T-helper 2 cell treated with Interferon-gamma antibody and Interleukin-4, amounts not matched to agents 100 ng/mL and 5 ng/mL, for 36 hours (primary cell): ENCODE data around the gene AIF1. TPM values are rescaled to one million over a fixed set of nuclear protein-coding genes. Genes with fewer than 3 reads are reported as not detected.

Experiments used
- intact Hi-C: fragments of 100-400 bp; cut with micrococcal nuclease; formaldehyde crosslinking; loops from one replicate; pipeline ENCODE4 v1.15.1; 2023
- total RNA-seq: library from RNA; stranded (reverse); gene quantifications from 2 replicates; pipeline ENCODE4 v1.2.3, GENCODE V29; 2022

Gene AIF1
- total RNA-seq, 1 donor from 2014 or later, result 67.9 TPM

- intact Hi-C loops, result loop anchor here (1.0 to 2.0 kb wide), 7 partner anchors 32 to 242 kb away; partner anchors contain the start of genes BAG6, HSPA1B, NEU1 and NFKBIL1
Observed at GRCh38 chr6:31619805-31620585, 5.0 kb downstream of the AIF1 start.

- intact Hi-C loops, result loop anchor here (1.0 to 2.0 kb wide), 7 partner anchors 32 to 242 kb away; partner anchors contain the start of genes BAG6, HSPA1B, NEU1 and NFKBIL1
Observed at GRCh38 chr6:31620586-31621319, 5.7 kb downstream of the AIF1 start, which contains the start of gene PRRC2A. TSS of gene PRRC2A (plus strand) at chr6:31620715. CDS start at chr6:31622790, 2,075 bp downstream.

GRCh38 chr6:31621320-31621939 lies 6.4 kb downstream of the AIF1 start:
- intact Hi-C loops, result loop anchor here (2.0 kb wide), 1 partner anchor 205 kb away; the partner anchor contains the start of gene HSPA1B

GRCh38 chr6:31621991-31622390 lies 7.0 kb downstream of the AIF1 start:
- intact Hi-C loops, result loop anchor here (2.0 kb wide), 1 partner anchor 205 kb away; the partner anchor contains the start of gene HSPA1B

GRCh38 chr6:31622684-31623091 lies 7.7 kb downstream of the AIF1 start:
- intact Hi-C loops, result no loop called here

GRCh38 chr6:31624070-31624469 lies 9.0 kb downstream of the AIF1 start:
- intact Hi-C loops, result no loop called here

GRCh38 chr6:31626952-31627351 lies 11.9 kb downstream of the AIF1 start:
- intact Hi-C loops, result no loop called here

GRCh38 chr6:31627690-31628287 lies 12.8 kb downstream of the AIF1 start:
- intact Hi-C loops, result no loop called here

- intact Hi-C loops, result no loop called here
Observed at GRCh38 chr6:31629014-31629413, 14.0 kb downstream of the AIF1 start.

GRCh38 chr6:31630177-31630934 lies 15.3 kb downstream of the AIF1 start:
- intact Hi-C loops, result no loop called here

- intact Hi-C loops, result no loop called here
Observed at GRCh38 chr6:31631209-31631608, 16.2 kb downstream of the AIF1 start.

GRCh38 chr6:31631681-31632278 lies 16.7 kb downstream of the AIF1 start:
- intact Hi-C loops, result no loop called here

- intact Hi-C loops, result no loop called here
Observed at GRCh38 chr6:31632279-31632946, 17.4 kb downstream of the AIF1 start.

- intact Hi-C loops, result no loop called here
Observed at GRCh38 chr6:31633447-31633846, 18.4 kb downstream of the AIF1 start.

- intact Hi-C loops, result no loop called here
Observed at GRCh38 chr6:31634131-31634530, 19.1 kb downstream of the AIF1 start.

GRCh38 chr6:31634969-31635575 lies 20.0 kb downstream of the AIF1 start:
- intact Hi-C loops, result no loop called here

GRCh38 chr6:31636698-31637596 lies 21.9 kb downstream of the AIF1 start:
- intact Hi-C loops, result no loop called here

GRCh38 chr6:31639043-31639442 lies 24.0 kb downstream of the AIF1 start:
- intact Hi-C loops, result no loop called here
